ENCODE data around the gene KCNN4.
"Not testable (repeated sequence)": the region's sequence is repeated elsewhere in the genome, so short reads cannot be mapped to it uniquely, and the experiment has no call there.

Gene KCNN4

DNA sequence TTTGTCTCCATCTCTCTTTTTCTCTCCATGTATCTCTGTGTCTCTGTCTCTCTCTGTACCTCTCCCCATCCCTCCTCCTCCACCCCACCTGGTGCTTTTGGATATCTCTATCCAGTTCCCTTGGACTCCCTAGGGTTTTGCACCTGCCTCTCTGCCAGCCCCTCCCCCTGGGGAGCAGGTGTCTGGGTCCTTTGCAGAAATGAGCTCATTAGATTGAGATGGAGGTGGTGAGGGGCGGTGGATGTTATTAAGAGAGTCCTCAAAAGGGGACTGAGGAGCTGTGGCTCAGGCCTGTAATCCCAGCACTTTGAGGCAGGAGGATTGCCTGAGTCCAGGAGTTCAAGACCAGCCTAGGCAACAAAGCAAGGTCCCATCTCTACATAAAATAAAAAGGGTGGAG is 2.1 kb downstream of the KCNN4 start:
- no peak overlapping the region for H3K4me3 ChIP-seq (ENCODE audit: low read depth, low read length)
- ChIA-PET POLR2A (interaction anchor here (2.8 kb wide), 1 partner anchor 14 kb away, joined by 10 read pairs; no protein-coding TSS in a partner anchor), CTCF (interaction anchor here (1.3 to 8.0 kb wide), 6 partner anchors 12 to 109 kb away, joined by 4 to 92 read pairs (median 6); partner anchors contain the start of genes PLAUR and SMG9)
- DNase-seq (ENCODE audit: low read depth, low spot score) = no peak
- TF ChIP-seq, protein P1, sequence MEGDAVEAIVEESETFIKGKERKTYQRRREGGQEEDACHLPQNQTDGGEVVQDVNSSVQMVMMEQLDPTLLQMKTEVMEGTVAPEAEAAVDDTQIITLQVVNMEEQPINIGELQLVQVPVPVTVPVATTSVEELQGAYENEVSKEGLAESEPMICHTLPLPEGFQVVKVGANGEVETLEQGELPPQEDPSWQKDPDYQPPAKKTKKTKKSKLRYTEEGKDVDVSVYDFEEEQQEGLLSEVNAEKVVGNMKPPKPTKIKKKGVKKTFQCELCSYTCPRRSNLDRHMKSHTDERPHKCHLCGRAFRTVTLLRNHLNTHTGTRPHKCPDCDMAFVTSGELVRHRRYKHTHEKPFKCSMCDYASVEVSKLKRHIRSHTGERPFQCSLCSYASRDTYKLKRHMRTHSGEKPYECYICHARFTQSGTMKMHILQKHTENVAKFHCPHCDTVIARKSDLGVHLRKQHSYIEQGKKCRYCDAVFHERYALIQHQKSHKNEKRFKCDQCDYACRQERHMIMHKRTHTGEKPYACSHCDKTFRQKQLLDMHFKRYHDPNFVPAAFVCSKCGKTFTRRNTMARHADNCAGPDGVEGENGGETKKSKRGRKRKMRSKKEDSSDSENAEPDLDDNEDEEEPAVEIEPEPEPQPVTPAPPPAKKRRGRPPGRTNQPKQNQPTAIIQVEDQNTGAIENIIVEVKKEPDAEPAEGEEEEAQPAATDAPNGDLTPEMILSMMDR (IDR thresholded peaks at IDR 0.05; ENCODE audit: insufficient read depth, low read length, missing control alignments) = no peak

DNA sequence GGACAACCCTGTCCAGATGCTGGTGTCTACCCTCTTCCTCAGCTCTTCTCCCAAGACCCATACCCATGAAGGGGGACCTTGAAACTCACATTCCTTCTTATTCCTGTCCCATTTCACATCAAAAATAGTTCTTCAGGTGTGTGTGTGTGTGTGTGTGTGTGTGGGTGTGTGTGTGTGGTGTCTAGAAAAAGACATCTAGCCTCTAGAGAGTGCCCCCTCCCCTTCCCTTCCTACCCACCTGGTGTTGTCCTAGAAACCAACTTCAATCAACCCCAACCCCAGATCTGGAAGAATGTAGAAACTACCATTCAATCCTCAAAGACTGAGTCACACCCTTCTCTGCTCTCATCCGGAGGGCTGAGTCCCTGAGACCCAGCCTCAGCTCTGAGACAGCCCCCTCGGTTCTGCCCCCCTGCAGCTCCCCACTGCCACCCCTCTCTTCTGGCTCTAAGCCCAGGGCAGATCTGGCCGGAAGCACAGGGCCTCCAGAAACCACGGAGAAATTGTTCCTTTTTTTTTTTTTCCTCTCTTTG is 3.5 kb downstream of the KCNN4 start:
- TF ChIP-seq, protein P1 (IDR thresholded peaks at IDR 0.05; ENCODE audit: insufficient read depth, low read length, missing control alignments) = no peak
- ChIA-PET POLR2A (interaction anchor here (1.0 to 2.8 kb wide), 2 partner anchors 12 to 22 kb away, joined by 3 to 10 read pairs; partner anchors contain the start of gene SMG9), CTCF (interaction anchor here (1.3 to 8.0 kb wide), 5 partner anchors 8 to 40 kb away, joined by 5 to 92 read pairs (median 37); no protein-coding TSS in a partner anchor)
- no peak for DNase-seq (ENCODE audit: low read depth, low spot score)
- no peak overlapping the region for H3K4me3 ChIP-seq (ENCODE audit: low read depth, low read length)

DNA sequence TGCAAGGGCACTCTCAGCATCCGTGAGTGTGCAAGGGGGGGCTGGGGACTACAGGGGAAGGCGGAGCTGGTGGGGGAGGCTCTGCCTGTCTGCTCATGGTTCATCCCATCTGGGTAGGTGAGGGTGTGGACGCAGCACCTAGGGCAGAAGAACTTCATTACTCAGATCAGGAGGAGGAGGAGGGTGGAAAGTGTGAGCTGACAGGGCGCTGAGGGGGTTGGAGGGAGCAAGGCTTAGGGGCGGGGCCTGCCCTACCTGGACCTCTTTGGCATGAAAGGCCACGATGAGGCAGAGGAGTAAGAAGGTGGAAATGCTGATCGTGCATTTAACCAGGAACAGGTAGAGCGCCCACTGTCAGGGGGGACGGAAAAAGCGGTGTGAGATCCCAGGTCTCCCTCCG is 4.5 kb downstream of the KCNN4 start:
- TF ChIP-seq, protein P1 (IDR thresholded peaks at IDR 0.05; ENCODE audit: insufficient read depth, low read length, missing control alignments) = no peak
- H3K4me3 ChIP-seq (ENCODE audit: low read depth, low read length) = no peak overlapping the region
- POLR2A ChIA-PET = interaction anchor here (2.8 kb wide), 1 partner anchor 11 kb away, joined by 10 read pairs; no protein-coding TSS in a partner anchor
- CTCF ChIA-PET = interaction anchor here (1.3 to 8.0 kb wide), 8 partner anchors 9 to 108 kb away, joined by 5 to 92 read pairs (median 21); no protein-coding TSS in a partner anchor
- DNase-seq (ENCODE audit: low read depth, low spot score) = no peak

DNA sequence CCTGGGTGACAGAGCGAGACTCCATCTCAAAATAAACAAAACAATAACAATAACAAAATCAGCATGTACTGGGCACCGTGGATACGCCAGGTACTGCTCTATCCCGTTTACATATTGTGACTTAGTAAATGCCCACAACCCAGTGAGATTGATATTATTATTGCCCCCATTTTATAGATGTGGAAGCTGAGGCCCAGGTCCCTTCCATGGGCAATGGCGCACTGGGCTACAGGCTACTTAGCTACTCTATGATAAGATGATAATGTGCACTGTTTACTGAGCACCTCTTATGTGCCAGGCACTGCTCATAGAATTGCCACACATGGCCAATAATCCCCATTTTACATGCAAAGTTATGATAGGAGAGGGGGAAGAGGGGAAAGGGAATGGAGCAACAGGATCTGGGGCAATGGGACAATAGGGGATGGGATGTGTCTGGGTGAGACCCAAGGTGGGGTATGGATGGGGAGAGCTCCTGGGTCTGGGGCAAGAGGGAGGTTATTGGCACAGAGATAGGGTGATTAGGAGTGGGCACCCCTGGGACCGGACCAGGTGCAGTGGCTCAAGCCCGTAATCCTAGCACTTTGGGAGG is 5.4 kb downstream of the KCNN4 start:
- TF ChIP-seq, protein P1 (IDR thresholded peaks at IDR 0.05; ENCODE audit: insufficient read depth, low read length, missing control alignments) = no peak
- POLR2A ChIA-PET = interaction anchor here (1.0 to 1.2 kb wide), 2 partner anchors 20 to 23 kb away, joined by 3 to 4 read pairs; partner anchors contain the start of gene SMG9
- CTCF ChIA-PET = interaction anchor here (1.3 to 8.0 kb wide), 10 partner anchors 9 to 107 kb away, joined by 3 to 92 read pairs (median 6); no protein-coding TSS in a partner anchor
- no peak for DNase-seq (ENCODE audit: low read depth, low spot score)
- H3K4me3 ChIP-seq (ENCODE audit: low read depth, low read length) = no peak overlapping the region

DNA sequence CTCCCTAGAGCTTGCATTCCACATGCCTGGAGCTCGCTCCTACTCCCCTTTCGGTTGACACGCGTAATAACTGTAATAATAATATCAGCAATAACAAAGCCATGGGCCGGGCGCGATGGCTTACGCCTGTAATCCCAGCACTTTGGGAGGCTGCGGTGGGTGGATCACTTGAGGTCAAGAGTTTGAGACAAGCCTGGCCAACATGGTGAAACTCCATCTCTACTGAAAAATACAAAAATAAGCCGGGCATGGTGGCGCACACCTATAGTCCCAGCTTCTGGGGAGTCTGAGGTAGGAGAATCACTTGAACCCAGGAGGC is 5.9 kb downstream of the KCNN4 start:
- ChIA-PET CTCF (interaction anchor here (0.6 to 8.0 kb wide), 13 partner anchors 8 to 106 kb away, joined by 3 to 92 read pairs (median 5); no protein-coding TSS in a partner anchor), POLR2A (interaction anchor here (1.0 to 1.2 kb wide), 2 partner anchors 19 to 22 kb away, joined by 3 to 4 read pairs; partner anchors contain the start of gene SMG9)
- not testable (repeated sequence) for DNase-seq (ENCODE audit: low read depth, low spot score); H3K4me3 ChIP-seq (ENCODE audit: low read depth, low read length)

DNA sequence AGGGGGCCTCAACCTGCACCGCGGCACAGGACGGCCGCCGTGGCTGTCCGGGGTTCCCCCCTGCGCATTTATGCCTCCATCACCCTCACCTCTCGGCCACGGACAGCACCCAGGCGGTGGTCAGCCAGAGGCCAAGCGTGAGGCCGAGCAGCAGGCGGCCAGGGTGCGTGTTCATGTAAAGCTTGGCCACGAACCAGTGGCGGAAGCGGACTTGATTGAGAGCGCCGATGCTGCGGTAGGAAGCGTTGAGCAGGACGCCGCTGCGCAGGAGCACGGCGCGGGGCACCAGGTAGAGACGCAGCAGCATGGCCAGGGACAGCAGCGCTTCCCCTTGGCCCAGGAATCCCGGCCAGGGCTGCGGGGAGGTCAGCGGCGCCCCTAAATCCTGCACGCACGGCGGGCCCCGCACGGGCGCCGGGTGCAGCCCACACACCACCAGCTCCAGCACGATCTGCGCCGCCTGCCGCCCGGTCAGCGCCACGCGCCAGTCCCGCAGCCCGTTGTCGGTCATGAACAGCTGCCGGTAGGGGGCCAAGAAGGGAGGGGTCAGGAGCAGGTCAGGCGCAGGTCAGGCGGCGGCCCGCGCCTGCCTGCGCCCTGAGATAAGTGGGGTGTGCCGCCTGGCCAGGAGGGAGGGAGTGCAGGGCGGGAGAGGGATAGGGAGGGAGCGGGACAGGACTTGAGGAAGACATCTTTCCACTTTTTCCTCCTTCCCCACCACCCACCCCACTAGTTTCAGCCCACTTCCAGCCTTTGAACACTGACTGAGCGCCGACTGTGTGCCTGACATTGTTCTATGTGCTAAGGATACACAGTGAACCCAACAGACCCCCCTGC is 6.5 kb downstream of the KCNN4 start:
- ChIA-PET POLR2A (interaction anchor here (1.0 to 1.2 kb wide), 2 partner anchors 19 to 21 kb away, joined by 3 to 4 read pairs; partner anchors contain the start of gene SMG9), CTCF (interaction anchor here (0.6 to 8.0 kb wide), 14 partner anchors 8 to 106 kb away, joined by 3 to 92 read pairs (median 5); no protein-coding TSS in a partner anchor)
- peak overlapping the region; percentile 32 for H3K4me3 ChIP-seq (ENCODE audit: low read depth, low read length)
- DNase-seq (ENCODE audit: low read depth, low spot score) = no peak
- TF ChIP-seq, protein P1 (IDR thresholded peaks at IDR 0.05; ENCODE audit: insufficient read depth, low read length, missing control alignments) = peak; percentile 61

All from AG04449 (cell line).